Medulla oblongata (tissue), 1 donor: ENCODE data around the gene KLHL36.

Experiments
- DNase-seq: peaks from one replicate; pipeline ENCODE4 v3.0.0-alpha.2; 2015; ENCODE audit errors: extremely low spot score

KLHL36 gene

GRCh38 chr16:84647828-84648594, at the start of gene KLHL36:
KLHL36 (plus strand) TSS chr16:84648511; CDS start chr16:84650868, 2,357 bp downstream.
- no peak for DNase-seq

- peak; percentile 85 for DNase-seq
Observed at GRCh38 chr16:84599521-84600202, 48.6 kb upstream of the KLHL36 start.

- no peak for DNase-seq
Observed at GRCh38 chr16:84600343-84601229, 47.7 kb upstream of the KLHL36 start.

- peak; percentile 78 for DNase-seq
Observed at GRCh38 chr16:84603140-84603816, 45.0 kb upstream of the KLHL36 start.

GRCh38 chr16:84603940-84604339, 44.4 kb upstream of the KLHL36 start:
- DNase-seq, result no peak

- no peak for DNase-seq
Observed at GRCh38 chr16:84604477-84605013, 43.8 kb upstream of the KLHL36 start.

- no peak for DNase-seq
Observed at GRCh38 chr16:84605339-84605848, 42.9 kb upstream of the KLHL36 start.

GRCh38 chr16:84606081-84606875, 42.0 kb upstream of the KLHL36 start:
- DNase-seq, result no peak

- no peak for DNase-seq
Observed at GRCh38 chr16:84607061-84607460, 41.2 kb upstream of the KLHL36 start.

- DNase-seq, result peak; percentile 79
Observed at GRCh38 chr16:84607694-84608093, 40.6 kb upstream of the KLHL36 start.

- no peak for DNase-seq
Observed at GRCh38 chr16:84608282-84608681, 40.0 kb upstream of the KLHL36 start.

GRCh38 chr16:84609563-84610177, 38.6 kb upstream of the KLHL36 start:
- DNase-seq, result no peak

GRCh38 chr16:84610376-84610775, 37.9 kb upstream of the KLHL36 start:
- DNase-seq, result no peak

GRCh38 chr16:84611041-84611440, 37.3 kb upstream of the KLHL36 start:
- no peak for DNase-seq

- DNase-seq, result no peak
Observed at GRCh38 chr16:84612686-84613085, 35.6 kb upstream of the KLHL36 start.

GRCh38 chr16:84613408-84614072, 34.8 kb upstream of the KLHL36 start:
- no peak for DNase-seq

- DNase-seq, result no peak
Observed at GRCh38 chr16:84614073-84614459, 34.2 kb upstream of the KLHL36 start.

GRCh38 chr16:84614623-84614967, 33.7 kb upstream of the KLHL36 start:
- no peak for DNase-seq
